Vagina (tissue), 2 donors: Measurements from ENCODE around the gene ARHGAP31. TPM values are rescaled to one million over a fixed set of nuclear protein-coding genes. Genes with fewer than 3 reads are reported as not detected.
"Not testable (repeated sequence)": the region's sequence is repeated elsewhere in the genome, so short reads cannot be mapped to it uniquely, and the experiment has no call there.

Experiments used
- DNase-seq, 2 donors: peaks; one replicate each; pipeline ENCODE4 v3.0.0-alpha.2; 2017; ENCODE audit errors: extremely low spot score in 2 of 2
- H3K27ac ChIP-seq: fragments of 200-600 bp; sonication (generic); one replicate; pipeline ENCODE4 v1.5.1; 2019
- H3K27me3 ChIP-seq: fragments of 200-600 bp; sonication (generic); one replicate; pipeline ENCODE4 v1.5.1; 2019
- H3K36me3 ChIP-seq, 2 donors: fragments of 200-600 bp; sonication (generic); one replicate each; pipeline ENCODE4 v1.5.1; 2017 to 2019
- H3K4me1 ChIP-seq: fragments of 200-600 bp; sonication (generic); one replicate; pipeline ENCODE4 v1.5.1; 2019
- H3K4me3 ChIP-seq, 2 donors: fragments of 200-600 bp; sonication (generic); 1 replicate in 1 of 2; 2 replicates in 1 of 2; pipeline ENCODE4 v1.5.1; 2016 to 2019
- H3K9me3 ChIP-seq: fragments of 200-600 bp; sonication (generic); one replicate; pipeline ENCODE4 v1.5.1; 2019
- POLR2A ChIP-seq, 2 donors: fragments of 450-650 bp; IDR thresholded peaks; one replicate each; pipeline ENCODE4 v1.6.1; 2017; ENCODE audit warnings: antibody characterized with exemption in 2 of 2, mild to moderate bottlenecking in 2 of 2, moderate library complexity in 2 of 2
- POLR2AphosphoS5 ChIP-seq, 2 donors: sonication (generic); formaldehyde crosslinking; IDR thresholded peaks; one replicate each; pipeline ENCODE4 v1.9.0; 2017; ENCODE audit warnings: antibody characterized with exemption in 2 of 2, mild to moderate bottlenecking in 2 of 2, low read depth in 1 of 2; ENCODE audit not compliant: insufficient read depth in 1 of 2
- intact Hi-C: fragments of 100-400 bp; cut with DNase I; formaldehyde crosslinking; loops from one replicate; pipeline ENCODE4 v1.15.1; 2023
- total RNA-seq: library from RNA; depleted of rRNA; stranded (reverse); fragments of >200 nt; gene quantifications from one replicate; pipeline ENCODE4 v1.2.3, GENCODE V29; 2016
- TF ChIP-seq, protein P1 (sequence below), 3 experiments: fragments of 450-650 bp in 2 of 3; fragments of 200-600 bp in 1 of 3; sonication (generic) in 1 of 3; IDR thresholded peaks; one replicate each; pipeline ENCODE4 v1.5.1; 2017 to 2019; ENCODE audit warnings: antibody characterized with exemption in 3 of 3, mild to moderate bottlenecking in 2 of 3, moderate library complexity in 2 of 3

Gene ARHGAP31
- total RNA-seq, 1 donor from 2014 or later = 13.0 TPM

DNA sequence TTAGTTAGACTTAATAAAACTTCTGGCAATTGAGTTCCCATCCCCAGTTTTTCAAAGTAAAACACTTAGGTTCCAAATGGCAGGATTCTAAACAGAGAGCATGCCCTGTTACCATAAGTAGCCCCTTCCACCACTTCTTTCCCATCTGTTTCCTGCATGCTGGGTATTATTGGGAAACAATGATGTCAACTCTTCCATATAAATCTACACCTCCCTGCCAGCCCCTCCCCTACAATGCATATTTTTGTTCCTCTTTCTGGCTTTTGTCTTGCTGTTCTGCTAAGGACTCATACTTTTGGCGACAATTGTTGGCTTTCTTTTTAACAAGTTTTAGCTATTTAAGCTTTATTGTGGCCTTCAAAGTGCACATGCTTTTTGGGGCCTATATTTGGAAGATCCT lies 11.1 kb downstream of the ARHGAP31 start:
- intact Hi-C loops = no loop called here
- DNase-seq = no peak
- H3K9me3 ChIP-seq = no peaks in the 10 kb centered on the region
- H3K27ac ChIP-seq = no peak overlapping the region
- TF ChIP-seq, protein P1, sequence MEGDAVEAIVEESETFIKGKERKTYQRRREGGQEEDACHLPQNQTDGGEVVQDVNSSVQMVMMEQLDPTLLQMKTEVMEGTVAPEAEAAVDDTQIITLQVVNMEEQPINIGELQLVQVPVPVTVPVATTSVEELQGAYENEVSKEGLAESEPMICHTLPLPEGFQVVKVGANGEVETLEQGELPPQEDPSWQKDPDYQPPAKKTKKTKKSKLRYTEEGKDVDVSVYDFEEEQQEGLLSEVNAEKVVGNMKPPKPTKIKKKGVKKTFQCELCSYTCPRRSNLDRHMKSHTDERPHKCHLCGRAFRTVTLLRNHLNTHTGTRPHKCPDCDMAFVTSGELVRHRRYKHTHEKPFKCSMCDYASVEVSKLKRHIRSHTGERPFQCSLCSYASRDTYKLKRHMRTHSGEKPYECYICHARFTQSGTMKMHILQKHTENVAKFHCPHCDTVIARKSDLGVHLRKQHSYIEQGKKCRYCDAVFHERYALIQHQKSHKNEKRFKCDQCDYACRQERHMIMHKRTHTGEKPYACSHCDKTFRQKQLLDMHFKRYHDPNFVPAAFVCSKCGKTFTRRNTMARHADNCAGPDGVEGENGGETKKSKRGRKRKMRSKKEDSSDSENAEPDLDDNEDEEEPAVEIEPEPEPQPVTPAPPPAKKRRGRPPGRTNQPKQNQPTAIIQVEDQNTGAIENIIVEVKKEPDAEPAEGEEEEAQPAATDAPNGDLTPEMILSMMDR (IDR thresholded peaks at IDR 0.05) = no peak
- TF ChIP-seq POLR2A (IDR thresholded peaks at IDR 0.05) = no peak
- TF ChIP-seq POLR2AphosphoS5 (IDR thresholded peaks at IDR 0.05; ENCODE audit: insufficient read depth in 1 of 2, low read depth in 1 of 2) = no peak
- no peaks in the 10 kb centered on the region for H3K27me3 ChIP-seq
- peaks cover 11% of the 10 kb centered on the region for H3K4me1 ChIP-seq
- no peaks in the 10 kb centered on the region for H3K36me3 ChIP-seq
- no peak overlapping the region for H3K4me3 ChIP-seq

GRCh38 chr3:119306378-119306777 lies 12.2 kb downstream of the ARHGAP31 start:
- H3K36me3 ChIP-seq, H3K4me3 ChIP-seq, H3K27ac ChIP-seq, DNase-seq, intact Hi-C loops, H3K9me3 ChIP-seq, H3K4me1 ChIP-seq, H3K27me3 ChIP-seq: not testable (repeated sequence)

DNA sequence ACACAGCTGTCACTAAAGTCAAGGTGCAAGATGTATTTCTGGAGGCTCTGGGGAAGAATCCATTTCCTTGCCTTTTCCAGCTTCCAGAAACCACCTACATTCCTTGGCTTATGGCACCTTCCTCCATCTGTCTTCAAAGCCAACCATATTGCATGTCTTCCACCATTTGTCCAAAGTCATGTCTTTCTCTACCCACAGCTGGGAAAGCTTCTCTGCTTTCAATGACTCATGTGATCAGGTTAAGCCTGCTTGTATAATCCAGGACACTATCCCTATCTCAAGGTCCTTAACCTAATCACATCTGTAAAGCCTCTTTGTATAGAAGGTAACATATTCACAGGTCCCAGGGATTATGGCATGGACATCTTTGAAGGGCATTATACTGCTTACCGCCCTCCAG lies 14.2 kb downstream of the ARHGAP31 start:
- Histone ChIP-seq H3K36me3 (no peaks in the 10 kb centered on the region), H3K27ac (no peak overlapping the region), H3K27me3 (no peaks in the 10 kb centered on the region), H3K9me3 (no peaks in the 10 kb centered on the region), H3K4me3 (no peak overlapping the region), H3K4me1 (peaks cover 1% of the 10 kb centered on the region)
- no peak for DNase-seq
- intact Hi-C loops = no loop called here
- TF ChIP-seq POLR2A (IDR thresholded peaks at IDR 0.05) = no peak
- TF ChIP-seq, protein P1 (IDR thresholded peaks at IDR 0.05) = no peak
- no peak for TF ChIP-seq POLR2AphosphoS5 (IDR thresholded peaks at IDR 0.05; ENCODE audit: insufficient read depth in 1 of 2, low read depth in 1 of 2)

- no peak for DNase-seq
- intact Hi-C loops = no loop called here
- Histone ChIP-seq H3K4me1 (no peaks in the 10 kb centered on the region), H3K27ac (no peak overlapping the region), H3K36me3 (no peaks in the 10 kb centered on the region), H3K4me3 (no peak overlapping the region), H3K9me3 (no peaks in the 10 kb centered on the region), H3K27me3 (no peaks in the 10 kb centered on the region)
- TF ChIP-seq POLR2A (IDR thresholded peaks at IDR 0.05) (no peak), POLR2AphosphoS5 (IDR thresholded peaks at IDR 0.05; ENCODE audit: insufficient read depth in 1 of 2, low read depth in 1 of 2) (no peak)
- TF ChIP-seq, protein P1 (IDR thresholded peaks at IDR 0.05) = no peak
Measured at GRCh38 chr3:119309591-119309990, 15.4 kb downstream of the ARHGAP31 start.

- H3K36me3 ChIP-seq = no peaks in the 10 kb centered on the region
- intact Hi-C loops = no loop called here
- DNase-seq = no peak
- no peaks in the 10 kb centered on the region for H3K9me3 ChIP-seq
- no peak overlapping the region for H3K4me3 ChIP-seq
- H3K27me3 ChIP-seq = no peaks in the 10 kb centered on the region
- no peak overlapping the region for H3K27ac ChIP-seq
- no peaks in the 10 kb centered on the region for H3K4me1 ChIP-seq
- TF ChIP-seq, protein P1 (IDR thresholded peaks at IDR 0.05) = no peak
- TF ChIP-seq POLR2AphosphoS5 (IDR thresholded peaks at IDR 0.05; ENCODE audit: insufficient read depth in 1 of 2, low read depth in 1 of 2) = no peak
- no peak for TF ChIP-seq POLR2A (IDR thresholded peaks at IDR 0.05)
Measured at GRCh38 chr3:119310071-119310470, 15.9 kb downstream of the ARHGAP31 start.
